NCI-H2171 (cell line): ENCODE results near the gene TBC1D21.
A peak's percentile ranks its signal among the peaks of the same experiment; 100 is the strongest.

Experiments
- DNase-seq: peaks from one replicate; lab custom pipeline; 2025; lab: John Stamatoyannopoulos, UW

The TBC1D21 gene

DNA sequence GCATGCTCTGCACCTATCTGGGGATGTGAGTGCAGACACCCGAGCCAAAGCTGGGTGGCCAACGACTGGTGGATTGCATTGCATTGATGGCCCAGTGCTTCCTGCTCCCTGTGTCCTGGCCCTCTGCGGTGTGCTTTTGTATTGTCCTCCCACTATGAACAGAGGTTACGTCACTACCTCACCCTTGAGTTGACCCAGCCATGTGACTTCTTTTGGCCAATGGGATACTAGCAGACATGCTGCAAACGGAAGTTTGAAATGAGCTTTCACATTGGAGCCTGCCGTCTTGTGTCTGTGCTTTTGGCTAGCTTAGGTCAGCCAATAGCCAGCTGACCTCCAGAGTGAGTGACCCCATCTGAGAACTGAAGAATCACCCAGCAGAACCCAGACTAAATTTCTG is 15.3 kb upstream of the TBC1D21 start:
- DNase-seq, result no peak

DNA sequence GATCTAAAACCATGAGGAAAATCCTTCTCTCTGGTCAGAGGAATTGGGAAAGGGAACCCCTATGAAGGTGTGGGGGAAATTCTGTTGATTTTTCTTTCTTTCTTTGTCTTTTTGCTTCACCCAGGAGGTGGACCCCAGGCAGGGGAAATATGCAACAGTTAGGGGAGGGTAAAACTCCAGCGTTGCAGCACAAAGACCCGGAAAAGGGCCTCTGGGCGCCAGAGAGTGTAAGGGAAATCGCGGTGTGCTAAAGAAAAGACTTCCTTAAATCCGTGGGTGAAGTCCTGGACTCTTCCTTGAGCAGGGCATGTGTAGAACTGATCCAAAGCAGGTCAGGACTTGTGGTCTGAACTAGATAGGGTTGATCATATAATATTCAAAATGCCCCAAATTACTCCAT is 11.1 kb upstream of the TBC1D21 start:
- no peak for DNase-seq

DNA sequence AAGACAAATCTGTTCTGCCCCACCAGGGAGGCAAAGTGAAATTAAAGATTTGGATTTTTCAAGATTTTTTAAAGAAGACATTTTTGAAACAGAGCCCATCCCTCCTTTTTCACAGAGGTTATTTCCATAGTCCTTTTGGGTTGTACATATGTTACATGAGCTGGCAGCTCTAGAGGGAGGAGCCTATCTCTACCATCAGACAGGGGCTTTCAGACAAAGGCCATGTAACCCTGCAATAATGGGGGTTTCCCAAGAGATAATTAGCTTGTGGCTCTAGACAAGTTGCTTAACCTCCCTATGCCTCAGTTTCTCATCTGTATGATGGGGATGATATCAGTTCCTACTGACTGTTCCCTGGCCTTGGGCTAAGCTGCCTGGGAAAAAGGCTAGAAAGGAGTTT is 8.0 kb upstream of the TBC1D21 start:
- DNase-seq, result no peak

DNA sequence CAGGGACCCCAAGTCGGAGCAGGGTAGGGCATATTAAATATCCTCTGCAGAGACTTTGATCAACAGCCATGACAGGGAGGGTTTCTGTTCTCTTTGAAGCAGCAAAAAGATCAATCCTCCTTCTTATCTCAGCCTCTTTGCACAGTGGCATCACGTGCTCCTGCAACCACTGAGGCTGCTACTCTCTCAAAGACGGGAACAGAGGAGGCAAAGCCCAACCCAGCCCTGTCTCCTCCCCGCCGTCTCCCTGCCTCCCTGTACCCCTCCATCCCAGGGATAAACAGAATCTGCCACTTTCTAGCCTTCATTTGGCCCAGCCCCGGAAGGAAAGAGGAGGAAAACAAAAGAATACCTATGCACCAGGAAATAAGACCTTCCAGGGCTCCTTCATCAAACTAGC is 7.5 kb upstream of the TBC1D21 start:
- no peak for DNase-seq

DNA sequence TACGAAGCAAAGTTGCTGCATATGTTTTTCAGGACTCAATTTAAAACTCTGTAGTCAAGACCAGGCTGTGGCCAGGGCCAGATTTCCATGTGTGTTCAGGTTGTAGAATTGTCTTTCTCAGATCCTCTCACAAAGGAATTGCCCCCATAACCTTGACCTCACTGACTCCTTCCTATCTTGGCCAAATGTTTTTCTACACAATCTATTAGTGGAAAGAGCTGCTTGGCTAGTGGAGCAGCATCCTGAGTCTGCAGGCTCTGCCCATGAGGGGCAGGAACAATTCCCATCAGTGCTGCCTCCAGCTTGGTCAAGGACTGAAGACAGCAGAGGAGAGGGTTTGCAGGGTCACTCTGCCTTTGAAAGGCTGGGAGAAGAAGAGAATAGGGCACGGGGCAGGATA is 6.9 kb upstream of the TBC1D21 start:
- no peak for DNase-seq

DNA sequence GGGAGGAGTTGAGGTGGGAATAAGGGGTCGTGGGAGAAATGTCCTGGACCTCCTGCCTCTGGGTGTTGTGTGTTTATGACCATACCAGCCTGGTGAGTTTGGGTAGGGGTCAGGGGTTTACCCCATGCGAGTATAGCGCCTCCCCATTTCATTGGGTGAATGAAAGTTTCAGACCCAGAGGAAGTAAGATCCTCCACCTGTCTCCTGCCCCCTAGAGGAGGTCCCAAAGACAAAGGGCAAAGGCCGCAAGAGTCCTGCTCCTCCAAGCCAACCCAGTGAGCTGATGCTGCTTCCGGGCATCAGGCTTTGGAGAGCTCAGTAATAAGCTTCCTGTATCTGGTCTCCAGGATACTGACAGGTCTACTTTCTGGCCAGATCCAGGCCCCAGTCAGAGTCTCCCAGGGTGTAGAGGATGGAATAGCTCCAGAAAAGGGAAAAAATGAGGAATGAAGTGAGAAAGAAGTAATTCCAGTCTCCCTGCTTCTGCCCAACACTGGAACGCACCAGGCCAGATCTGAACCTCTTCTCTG is 6.4 kb upstream of the TBC1D21 start:
- no peak for DNase-seq

DNA sequence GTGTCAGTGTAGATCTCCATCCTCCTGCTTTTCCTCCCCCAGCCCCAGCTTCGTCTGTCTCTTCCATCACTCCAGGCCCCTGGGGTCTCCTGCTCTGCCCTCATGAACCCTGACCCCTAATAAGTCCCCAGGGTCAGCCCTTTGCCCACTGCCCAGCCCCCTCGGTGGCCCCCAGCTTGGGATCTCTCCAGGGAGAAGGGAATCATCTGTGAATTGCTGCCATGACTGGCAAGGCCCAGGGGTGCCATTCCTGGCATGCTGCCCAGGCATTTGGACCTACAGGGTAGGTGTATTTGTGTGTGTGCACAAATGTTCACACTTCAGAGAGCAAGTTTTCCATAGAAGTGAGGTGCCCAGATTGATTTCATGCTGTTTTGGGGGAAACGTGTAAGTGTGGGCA is 5.9 kb upstream of the TBC1D21 start:
- DNase-seq, result no peak

DNA sequence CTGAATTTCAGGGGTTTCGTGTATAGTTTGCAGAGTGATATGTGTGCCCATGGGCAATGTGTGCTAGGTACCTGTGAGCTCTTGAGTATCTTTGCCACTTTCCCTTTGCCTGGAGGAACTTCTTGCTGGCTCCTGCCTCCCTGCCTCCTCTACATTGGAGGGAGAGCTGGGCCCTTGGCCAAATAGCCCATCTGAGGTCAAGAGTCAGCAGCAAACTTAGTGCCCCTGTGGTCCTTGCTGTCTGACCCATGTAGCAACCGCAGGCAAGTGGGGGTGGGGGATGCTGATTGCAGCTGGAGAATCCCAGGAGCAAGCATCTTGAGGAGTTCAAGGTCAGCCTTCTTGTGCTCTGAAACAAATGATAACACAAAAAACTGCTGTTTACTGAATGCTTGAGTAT is 5.4 kb upstream of the TBC1D21 start:
- no peak for DNase-seq

DNA sequence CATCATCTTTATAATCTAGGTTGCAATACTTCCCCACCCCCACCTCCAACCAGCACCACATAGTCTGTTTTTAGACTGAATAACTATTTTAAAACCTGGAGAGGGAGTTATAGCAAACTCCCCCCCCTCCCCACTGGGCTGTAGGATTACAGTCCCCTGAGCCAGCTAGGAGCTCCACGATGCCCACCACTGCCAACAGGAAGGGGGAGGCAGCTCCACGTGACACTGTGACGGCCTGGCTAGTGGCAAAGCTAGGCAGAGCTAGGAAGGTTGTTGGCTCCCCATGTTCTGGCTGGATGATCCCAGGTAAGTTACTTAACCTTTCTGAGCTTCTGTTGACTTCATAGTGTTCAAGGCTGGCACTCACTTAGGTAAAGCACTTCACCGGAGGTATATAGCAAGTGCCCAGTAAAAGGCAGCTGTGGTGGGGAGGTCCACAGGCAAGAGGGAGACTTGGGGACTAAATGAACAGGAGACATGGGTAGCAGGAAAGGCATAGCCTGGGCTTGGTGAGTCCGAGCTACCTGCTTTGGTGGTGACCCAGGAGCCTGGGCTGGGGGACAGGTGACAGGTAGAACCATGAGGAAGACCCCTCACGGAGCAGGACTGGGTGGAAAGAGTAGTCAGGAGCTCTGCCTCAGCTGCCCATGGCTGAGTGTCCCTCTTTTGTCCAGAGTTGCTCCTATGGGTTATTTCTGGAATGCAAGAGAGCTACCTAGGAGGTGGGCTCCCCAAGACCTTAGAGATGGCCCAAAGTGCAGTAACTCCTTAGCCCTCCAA is 4.0 kb upstream of the TBC1D21 start:
- no peak for DNase-seq

DNA sequence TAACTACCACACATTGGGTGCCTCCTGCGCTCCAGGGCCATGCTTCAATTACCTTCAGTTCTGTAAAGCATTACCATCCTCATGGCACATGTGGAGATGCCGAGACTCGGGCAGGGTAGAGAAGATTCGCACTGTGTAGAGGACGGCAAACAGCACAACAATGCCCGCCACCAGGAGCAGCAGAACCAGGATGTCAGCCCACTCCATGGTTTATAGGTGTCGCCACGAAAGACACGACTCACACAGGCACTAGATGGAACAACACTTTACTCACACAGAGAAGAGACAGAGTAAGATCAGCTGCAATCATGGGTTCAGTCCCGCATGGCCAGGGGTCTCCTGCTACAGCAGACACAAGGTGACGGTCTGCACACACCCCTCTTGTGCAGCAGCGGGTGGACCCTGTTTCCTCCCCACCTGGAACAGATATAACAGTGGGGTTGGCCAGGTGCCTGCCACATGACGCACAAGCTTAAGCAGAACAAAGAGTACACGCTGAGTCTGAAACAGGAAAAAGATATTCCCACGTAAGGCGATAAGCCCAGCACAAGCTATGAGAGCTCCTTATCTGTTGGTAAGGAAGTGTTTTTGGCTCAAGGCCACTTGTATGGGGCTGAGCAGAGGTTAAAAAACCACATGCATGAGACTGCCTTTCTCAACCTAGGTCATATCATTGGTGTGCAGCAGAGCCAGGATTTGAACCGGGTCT is 2.5 kb upstream of the TBC1D21 start:
- DNase-seq, result no peak

DNA sequence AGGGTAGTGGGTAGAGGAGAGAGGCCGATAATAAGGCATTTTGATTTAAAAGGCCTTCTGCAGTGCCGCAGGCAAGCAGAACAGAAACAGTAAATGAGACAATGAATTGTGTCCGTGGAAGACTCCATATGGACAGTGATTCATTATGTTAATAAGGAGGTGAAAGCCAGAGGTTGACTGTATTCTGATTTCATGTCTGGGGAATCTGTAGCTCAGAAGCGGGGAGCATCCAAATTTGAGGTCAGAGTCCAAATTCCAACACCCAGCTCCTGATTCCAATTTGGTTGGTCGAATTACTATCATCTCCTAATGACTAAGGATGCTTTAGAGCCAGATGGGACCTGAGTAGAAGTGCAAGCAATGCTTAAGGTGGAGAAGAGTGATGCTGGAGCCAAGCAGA is 1.0 kb upstream of the TBC1D21 start:
- no peak for DNase-seq

DNA sequence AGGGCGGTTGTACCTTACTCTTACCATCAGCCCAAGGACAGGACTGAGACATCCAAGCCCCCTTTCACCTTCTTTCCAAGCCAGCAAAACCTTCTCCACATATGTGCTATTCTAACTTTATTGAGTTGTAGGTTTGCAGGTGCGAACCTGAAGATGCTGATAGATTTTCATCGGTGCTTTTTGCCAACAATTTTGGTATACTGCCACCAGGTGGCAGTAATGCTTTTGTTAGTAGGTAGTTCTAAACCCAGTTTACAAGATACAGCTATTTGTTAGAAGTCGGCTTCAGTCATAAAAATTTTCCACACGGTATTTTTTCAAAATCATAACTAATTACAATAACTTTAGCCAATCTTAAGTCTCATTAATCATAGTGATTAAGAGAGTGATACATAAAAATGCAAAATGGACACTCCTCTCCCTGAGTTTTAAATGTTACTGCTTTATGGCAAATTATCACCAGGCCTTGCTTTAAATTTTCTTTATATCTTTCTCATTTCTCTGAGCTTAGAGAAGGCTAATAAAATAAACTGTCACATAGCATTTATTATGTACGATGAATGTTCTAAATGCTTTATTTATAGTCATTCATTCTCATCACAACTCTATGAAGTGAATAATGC is 636 bp downstream of the TBC1D21 start:
- DNase-seq, result peak; percentile 28

DNA sequence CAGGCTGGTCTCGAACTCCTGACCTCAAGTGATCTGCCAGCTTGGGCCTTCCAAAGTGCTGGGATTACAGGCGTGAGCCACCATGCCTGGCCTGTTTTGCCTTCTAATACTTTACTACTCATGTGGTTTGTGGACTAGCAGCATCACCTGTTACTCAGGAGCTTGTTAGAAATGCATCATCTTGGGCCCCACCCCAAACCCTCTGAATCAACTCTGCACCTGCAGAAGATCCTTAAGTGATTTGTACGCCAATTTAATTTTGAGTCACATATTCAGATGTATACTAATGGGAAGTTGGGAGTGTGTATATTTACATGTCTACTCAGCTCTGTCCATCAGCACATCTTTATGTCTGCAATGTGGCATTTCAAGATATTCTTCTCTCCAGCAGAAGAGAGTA is 6.1 kb downstream of the TBC1D21 start:
- no peak for DNase-seq

DNA sequence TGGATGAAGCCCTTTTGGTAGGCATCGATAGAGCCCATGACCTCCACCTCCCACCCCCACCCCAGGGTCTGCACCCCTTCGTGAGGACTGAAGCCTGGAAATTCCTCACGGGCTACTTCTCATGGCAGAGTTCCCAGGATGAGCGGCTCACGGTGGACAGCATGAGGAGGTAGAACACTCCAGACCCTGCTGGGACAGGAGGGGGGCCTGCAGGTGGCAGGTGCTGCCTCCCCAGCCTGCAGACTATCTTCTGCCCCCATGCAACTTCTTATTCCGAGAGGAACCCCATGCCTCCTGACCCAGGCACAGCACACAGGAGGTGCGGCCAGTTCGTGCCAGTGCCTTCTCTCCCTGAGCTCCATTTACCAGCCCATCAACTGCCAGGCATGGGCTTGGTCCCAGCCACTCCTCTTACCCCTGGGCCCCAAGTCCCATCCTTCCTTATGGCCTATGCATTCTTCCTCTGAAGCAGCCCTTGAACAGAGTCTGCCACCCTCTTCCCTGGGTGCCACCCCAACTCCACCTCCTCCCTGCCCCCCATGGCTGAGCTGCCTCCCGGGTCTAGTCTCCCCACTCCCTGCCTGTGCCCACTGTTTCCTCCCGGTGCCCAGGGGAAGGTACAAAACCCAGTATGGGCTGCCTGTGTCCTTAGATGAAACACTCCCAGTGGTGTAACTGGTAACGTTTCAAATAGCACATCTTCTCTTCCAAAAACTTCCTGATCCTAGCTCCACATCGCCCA is 8.4 kb downstream of the TBC1D21 start:
- DNase-seq, result no peak

DNA sequence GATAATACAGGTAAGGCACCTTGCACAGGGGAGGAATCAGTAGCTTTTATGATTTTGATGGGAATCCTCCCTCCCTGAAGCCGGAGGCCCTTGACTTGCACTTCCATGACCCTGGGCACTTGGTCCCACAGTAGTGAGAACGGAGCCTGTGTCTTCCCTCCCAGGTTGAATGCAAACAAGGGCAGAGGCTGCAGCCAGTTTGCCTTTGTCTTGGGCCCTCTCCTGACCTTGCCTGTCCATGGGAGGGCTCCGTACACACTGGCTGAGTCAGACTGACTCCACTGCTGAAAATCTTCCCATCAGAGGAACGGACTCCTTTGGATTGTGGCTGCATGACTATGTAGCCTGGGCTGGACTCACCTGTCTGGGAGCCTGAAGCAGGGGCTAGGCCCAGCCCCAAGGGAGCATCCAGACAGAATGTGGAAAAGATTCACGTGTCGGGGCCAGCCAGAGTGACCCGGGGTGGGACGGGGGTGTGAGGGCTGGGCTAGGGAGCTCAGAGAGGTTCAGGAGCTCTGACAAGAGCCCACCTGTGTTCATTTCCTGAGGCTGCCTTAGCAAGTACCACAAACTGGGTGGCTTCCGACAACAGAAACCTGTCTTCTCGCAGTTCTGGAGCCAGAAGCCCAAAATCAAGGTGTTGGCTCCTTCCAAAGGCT is 9.5 kb downstream of the TBC1D21 start:
- DNase-seq, result no peak

DNA sequence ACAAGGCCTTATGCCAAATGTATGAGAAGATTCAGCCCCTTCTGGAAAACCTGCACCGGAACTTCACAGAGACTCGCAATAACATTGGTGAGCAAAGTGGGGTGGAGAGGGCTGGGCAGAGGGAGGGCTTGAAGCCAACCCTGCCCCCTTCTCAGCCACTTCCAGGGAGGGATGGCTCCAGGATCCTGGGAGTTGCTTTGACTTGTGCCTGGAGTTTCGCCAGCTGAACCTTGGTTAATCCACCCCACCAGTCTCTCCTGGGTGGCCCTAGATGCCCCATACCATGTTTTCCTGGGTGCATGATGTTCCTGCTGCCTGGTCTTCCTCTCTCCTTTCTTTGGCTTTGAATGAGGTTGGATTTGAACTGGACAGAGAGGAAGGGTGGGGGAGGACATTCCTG is 10.8 kb downstream of the TBC1D21 start:
- no peak for DNase-seq

DNA sequence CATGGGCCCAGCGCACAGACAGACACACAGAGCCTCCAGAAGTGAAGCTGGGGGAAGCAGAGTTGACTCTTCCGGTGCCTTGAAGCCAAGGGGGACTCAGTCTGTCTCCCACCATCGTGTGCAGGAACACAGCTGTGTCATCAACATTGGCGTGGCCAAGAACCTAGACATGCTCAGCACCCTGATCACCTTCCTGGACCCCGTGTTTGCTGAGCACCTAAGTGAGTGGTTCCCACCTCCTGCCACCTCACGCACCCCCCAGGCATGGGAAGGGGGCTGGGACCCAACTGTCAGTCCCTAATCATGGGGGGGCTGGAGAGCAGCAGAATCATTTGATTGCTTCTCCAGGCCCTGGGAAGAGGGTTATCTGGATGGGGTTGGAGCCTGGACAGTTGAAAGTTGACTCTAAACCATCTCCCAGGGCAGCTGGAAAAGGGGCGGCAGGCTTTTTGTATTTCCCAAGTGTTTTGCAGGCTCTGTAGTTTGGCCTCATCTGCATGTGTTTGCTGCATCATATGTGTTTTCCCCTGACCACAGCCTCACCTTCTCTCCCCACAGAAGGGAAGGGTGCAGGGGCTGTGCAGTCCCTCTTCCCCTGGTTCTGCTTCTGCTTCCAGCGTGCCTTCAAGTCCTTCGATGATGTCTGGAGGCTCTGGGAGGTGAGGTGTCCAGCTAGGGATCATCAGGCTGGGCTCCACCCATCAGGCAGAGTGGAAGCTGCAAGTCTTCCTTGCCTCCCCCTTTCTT is 12.8 kb downstream of the TBC1D21 start:
- no peak for DNase-seq

DNA sequence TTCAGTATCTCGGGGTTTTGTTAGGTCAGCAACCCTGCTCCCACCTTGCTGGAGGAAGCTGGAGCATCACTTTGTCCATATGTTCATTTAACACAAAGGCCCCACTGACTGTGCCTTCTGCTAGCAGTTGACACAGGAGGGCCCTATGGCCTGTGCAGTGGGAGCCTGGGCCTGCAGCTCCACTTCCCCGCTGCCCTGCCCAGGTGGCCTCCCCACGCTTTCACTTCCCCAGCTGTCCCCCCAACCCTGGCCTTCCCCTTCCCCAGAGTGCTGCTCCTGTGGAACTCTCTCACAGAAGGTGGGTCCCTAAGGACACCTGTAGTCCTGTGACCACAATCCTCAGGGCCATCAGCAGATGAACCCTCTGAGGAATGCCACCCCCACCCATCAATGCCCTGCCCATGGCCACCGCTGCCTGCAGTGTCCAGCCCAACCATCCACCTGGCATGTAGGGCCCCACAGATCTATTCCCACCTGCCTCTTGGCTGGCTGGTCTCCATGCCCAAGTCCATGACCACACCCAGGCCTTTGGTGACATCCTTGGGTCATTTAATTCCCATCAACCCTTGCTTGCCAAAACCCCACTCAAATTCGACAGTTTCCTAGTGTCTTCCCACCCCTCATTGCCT is 13.5 kb downstream of the TBC1D21 start:
- no peak for DNase-seq

DNA sequence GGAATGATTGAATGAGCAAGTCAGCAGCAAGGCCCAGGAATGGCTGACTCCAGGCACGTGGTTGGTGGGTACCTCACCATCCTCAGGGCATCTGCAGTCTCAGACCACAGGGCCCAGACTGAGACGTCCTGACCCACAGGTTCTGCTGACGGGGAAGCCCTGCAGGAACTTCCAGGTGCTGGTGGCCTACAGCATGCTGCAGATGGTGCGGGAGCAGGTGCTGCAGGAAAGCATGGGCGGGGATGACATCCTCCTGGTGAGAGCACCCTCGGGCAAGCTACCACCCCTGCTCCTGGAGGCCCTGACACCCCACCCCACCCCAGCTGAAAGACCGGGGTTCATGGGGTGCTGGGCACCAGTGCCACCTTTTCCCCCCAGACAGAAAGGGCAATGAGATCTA is 14.1 kb downstream of the TBC1D21 start:
- DNase-seq, result no peak

DNA sequence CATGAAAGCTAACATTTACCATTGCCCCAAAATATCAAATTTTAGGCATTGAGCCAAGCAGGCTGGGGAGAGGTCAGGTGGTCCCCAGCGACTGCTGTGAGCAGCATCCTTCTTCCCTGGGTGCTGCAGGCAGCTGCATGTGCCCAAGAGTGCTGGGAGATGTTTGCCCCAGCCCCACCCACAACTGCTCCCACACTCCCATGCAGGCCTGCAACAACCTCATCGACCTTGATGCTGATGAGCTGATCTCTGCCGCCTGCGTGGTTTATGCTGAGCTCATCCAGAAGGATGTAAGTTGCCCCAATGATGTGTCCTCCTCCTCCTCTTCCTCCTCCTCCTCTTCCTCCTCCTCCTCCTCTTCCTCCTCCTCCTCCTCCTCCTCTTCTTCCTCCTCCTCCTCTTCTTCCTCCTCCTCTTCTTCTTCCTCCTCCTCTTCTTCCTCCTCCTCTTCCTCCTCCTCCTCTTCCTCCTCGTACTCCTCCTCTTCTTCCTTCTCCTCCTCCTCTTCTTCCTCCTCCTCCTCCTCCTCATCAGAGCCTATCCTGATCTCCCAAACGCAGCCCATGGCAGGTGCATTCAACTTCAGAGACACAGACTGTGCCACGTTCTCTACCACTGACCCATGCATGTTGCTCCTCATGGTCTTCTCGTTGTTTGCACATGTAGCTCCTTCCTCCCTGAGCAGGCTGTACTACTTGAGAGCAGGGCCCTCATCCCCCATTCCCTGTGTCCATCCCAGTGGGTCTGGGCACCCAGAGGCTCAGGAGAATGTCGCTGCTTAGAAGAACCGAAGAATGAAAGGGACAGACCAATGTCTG is 15.1 kb downstream of the TBC1D21 start:
- DNase-seq, result no peak
